Coronary artery (tissue), 2 donors: ENCODE data around the gene ZNF335.
"Not testable (repeated sequence)": the region's sequence is repeated elsewhere in the genome, so short reads cannot be mapped to it uniquely, and the experiment has no call there.

Experiments used
- DNase-seq: peaks from one replicate; pipeline ENCODE4 v3.0.0-alpha.2; 2017; ENCODE audit warnings: low spot score
- H3K27ac ChIP-seq, 2 donors: fragments of 200-600 bp; sonication (generic); one replicate each; pipeline ENCODE4 v1.5.1; 2016 to 2019
- H3K4me3 ChIP-seq: fragments of 200-600 bp; sonication (generic); 2 replicates; pipeline ENCODE4 v1.5.1; 2016; ENCODE audit warnings: mild to moderate bottlenecking, moderate library complexity
- CTCF ChIP-seq: fragments of 200-600 bp; sonication (generic); IDR thresholded peaks from one replicate; pipeline ENCODE4 v1.5.1; 2019; ENCODE audit warnings: antibody characterized with exemption

ZNF335 gene

GRCh38 chr20:45904583-45905504 lies 67.2 kb downstream of the ZNF335 start:
- no peak overlapping the region for H3K27ac ChIP-seq
- no peak overlapping the region for H3K4me3 ChIP-seq
- TF ChIP-seq CTCF = no peak
- DNase-seq = no peak

GRCh38 chr20:45902199-45902701 lies 69.8 kb downstream of the ZNF335 start:
- H3K4me3 ChIP-seq = no peak overlapping the region
- no peak for TF ChIP-seq CTCF
- DNase-seq = no peak
- no peak overlapping the region for H3K27ac ChIP-seq

GRCh38 chr20:45901332-45901731 lies 70.7 kb downstream of the ZNF335 start:
- not testable (repeated sequence) for DNase-seq, H3K27ac ChIP-seq, H3K4me3 ChIP-seq

- no peak overlapping the region for H3K4me3 ChIP-seq
- TF ChIP-seq CTCF = no peak
- H3K27ac ChIP-seq = no peak overlapping the region
- DNase-seq = no peak
These were observed 72.8 kb downstream of the ZNF335 start for GRCh38 chr20:45899046-45899835.
